ENCODE results near the gene GDPD4.

Gene GDPD4

GRCh38 chr11:77299528-77299993 is 1.9 kb downstream of the GDPD4 start:
- in situ Hi-C loops (cut with MboI; ENCODE audit: low sequenced_read_pairs), result no loop called here

DNA sequence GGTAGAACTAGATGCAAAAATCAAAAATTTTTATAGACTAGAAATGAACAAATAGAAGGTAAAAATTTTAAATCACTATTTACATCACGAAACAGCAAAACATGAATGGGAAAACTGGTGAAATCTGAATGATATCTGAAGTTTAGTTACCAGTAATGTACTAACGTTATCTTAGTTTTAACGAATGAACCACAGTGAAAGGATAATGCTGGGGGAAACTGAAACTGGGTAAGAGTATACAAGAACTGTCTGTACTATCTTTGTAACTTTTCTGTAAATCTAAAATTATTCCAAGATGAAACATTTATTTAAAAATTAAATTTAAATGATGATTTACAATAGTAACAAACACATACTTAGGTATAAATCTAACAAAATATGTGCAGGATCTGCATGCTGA is 7.4 kb downstream of the GDPD4 start:
- in situ Hi-C loops (cut with MboI; ENCODE audit: low sequenced_read_pairs), result no loop called here

DNA sequence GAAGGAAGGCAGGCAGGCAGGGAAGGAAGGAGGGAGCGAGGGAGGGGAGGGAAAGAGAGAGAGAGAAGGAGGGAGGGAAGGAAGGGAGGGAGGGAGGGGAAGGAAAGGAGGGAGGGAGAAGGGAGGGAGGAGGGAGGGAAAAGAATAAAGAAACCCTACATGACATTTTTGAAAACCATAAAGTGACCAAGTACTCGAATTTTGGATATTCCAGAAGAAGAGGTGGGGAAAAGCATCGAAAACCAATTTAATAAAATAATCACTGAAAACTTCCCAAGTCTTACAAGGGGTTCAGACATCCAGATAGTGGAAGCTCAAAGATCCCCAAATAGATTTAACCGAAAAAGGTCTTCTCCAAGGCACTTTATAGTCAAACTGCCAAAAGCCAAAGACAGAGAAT is 11.7 kb downstream of the GDPD4 start:
- in situ Hi-C loops (cut with MboI; ENCODE audit: low sequenced_read_pairs), result no loop called here

- in situ Hi-C loops (cut with MboI; ENCODE audit: low sequenced_read_pairs), result no loop called here
Measured at GRCh38 chr11:77287615-77288273, 13.7 kb downstream of the GDPD4 start.

- in situ Hi-C loops (cut with MboI; ENCODE audit: low sequenced_read_pairs), result no loop called here
Measured at GRCh38 chr11:77287136-77287535, 14.3 kb downstream of the GDPD4 start.

DNA sequence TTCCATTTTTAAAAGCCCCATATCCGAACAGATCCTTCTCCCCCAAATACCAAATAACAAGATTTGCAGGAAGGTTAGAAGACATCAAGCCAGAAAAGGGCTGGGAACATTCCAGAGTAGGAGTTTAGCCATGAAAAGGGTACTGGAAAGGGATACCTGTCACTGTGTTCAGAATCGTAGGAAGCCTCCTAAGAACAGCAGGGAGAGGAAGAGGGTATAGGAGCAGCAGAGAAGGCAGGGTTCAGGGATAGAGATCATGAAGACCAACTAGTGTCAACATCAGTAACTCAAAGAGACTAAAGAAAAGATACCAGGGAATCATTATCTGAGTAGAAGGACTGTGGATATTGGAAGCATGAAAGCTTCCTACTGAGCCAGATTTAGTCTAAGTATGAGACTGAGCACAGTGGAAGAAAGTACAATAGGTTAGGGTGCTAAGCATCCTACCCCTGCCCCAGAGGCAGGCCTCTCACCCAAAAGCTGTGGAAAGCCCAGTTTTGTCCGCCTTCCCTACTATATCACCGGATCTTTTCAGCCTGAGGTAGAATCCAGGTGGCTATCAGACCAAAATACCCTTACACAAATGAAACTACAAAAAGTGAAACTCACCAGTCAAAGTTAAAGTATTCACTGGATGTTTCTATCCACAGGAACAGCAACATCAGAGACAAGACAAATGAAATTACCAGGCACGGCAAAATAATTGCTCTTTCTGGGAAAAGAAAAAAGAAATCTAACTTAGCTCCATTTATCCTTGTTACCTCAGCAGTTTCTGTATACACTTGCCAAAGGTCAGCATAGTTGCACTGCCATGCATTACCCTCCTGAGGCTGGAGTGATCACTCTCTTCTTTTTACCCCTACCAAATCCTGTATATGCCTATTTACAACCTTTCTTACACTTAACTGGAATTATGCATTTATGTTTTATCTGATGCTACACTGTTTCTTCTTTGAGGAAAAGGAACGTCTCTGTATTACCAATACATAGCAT is 16.7 kb downstream of the GDPD4 start:
- in situ Hi-C loops (cut with MboI; ENCODE audit: low sequenced_read_pairs), result no loop called here

GRCh38 chr11:77283101-77283500 is 18.4 kb downstream of the GDPD4 start:
- in situ Hi-C loops (cut with MboI; ENCODE audit: low sequenced_read_pairs), result no loop called here

GRCh38 chr11:77278595-77279506 is 22.6 kb downstream of the GDPD4 start:
- in situ Hi-C loops (cut with MboI; ENCODE audit: low sequenced_read_pairs), result no loop called here

GRCh38 chr11:77276271-77276670 is 25.2 kb downstream of the GDPD4 start:
- in situ Hi-C loops (cut with MboI; ENCODE audit: low sequenced_read_pairs), result no loop called here

DNA sequence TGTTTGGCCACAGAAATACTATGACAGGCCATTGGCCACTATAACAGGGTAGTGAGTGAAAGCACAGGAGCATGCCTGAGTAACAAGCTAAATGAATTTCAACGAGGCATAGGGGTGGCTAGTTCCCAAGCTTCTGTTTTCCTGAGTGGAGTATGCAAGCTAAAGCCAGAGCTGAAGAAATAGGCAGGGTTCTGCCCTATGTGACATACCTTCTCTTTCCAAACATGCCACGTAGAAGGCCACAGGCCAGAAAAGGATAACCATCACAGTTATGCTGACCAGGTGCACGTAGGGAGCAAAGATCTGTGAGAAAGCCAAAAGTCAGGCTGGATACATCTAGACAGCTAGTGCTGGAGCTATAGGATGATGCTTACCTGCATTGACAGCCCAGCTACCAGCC is 30.6 kb downstream of the GDPD4 start:
- in situ Hi-C loops (cut with MboI; ENCODE audit: low sequenced_read_pairs), result no loop called here

DNA sequence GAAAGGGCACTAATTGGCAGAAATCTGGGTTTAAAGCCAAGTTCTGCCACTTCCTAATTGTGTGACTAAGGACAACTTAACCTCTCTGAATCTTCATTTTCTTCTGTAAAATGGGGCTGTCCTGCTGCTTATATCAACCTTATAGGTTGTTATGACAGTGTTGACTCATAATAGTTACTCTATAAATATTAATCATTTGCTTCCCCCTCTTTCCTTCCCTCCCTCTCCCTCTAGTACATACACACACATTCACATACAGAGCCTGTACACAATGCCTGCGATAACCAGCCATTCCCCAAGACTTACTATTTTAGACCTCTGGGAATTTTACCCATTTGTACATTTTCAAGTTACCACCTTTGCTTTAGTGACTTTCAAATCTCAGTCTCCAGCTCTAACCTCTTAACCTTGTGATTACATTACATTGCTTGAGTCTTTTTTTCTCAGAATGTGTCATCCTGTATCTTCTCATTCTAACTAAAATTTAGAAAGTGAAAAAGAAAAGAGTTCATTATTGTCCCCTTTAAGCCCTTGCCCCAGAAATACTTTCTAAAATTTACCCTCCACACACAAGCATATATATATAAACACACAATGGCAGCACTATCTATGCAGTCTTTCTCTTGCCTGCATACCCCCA is 31.9 kb downstream of the GDPD4 start:
- in situ Hi-C loops (cut with MboI; ENCODE audit: low sequenced_read_pairs), result no loop called here

- in situ Hi-C loops (cut with MboI; ENCODE audit: low sequenced_read_pairs), result no loop called here
Measured at GRCh38 chr11:77267962-77268361, 33.5 kb downstream of the GDPD4 start.

DNA sequence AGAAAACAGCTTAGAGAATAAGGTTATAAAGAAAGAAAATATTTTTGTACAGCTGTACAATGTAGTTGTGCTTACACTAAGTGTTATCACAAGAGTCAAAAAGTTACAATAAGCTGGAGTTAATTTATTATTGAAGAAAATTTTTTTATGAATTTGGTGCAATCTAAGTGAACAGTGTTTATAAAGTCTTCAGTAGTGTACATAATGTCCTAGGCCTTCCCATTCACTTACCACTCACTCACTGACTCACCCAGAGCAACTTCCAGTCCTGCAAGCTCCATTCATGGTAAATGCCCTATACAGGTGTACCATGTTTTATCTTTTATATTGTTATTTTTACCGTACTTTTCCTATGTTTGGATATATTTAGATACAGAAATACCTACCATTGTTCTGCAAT is 34.7 kb downstream of the GDPD4 start:
- in situ Hi-C loops (cut with MboI; ENCODE audit: low sequenced_read_pairs), result no loop called here

- in situ Hi-C loops (cut with MboI; ENCODE audit: low sequenced_read_pairs), result no loop called here
Measured at GRCh38 chr11:77262803-77263202, 38.7 kb downstream of the GDPD4 start.

DNA sequence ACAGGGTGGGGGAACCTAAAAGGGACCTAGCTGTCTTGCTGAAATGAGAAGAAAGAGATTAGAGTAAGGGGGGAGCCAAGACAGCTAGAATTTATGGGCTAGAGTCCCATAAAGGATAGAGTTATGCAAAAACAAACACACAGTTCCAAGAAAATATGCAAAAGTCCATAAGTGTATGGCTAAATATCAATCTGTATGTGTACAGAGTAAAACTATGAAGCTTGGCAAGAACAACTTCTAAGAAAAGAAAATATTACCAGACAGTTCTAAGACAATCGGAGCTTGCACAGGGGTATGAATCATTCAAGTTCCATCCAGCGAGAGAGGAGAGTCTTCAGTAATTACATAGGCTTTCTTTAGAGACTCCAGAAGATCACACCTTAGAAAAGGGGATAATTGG is 41.8 kb downstream of the GDPD4 start:
- in situ Hi-C loops (cut with MboI; ENCODE audit: low sequenced_read_pairs), result no loop called here

DNA sequence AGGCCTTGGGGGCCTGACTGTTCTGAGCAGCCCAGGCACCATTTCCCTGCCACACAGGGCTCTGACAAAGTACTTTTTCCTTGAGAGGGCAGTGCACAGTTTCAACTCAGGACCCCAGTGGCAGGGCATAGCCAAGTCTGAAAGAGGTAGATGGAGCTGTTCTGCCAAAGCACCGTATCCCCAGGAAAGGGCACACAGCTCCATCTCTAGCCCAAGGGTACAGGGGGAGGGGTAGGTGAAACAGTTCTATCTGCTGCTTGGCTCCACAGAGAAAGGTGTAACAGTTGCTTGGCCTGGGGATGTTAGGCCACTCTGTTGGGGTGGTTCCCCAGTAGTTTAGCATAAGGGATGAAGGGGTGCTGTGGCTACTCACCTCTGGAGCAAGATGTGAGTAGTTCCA is 47.8 kb downstream of the GDPD4 start:
- in situ Hi-C loops (cut with MboI; ENCODE audit: low sequenced_read_pairs), result no loop called here

GRCh38 chr11:77252555-77253270 is 48.8 kb downstream of the GDPD4 start:
- in situ Hi-C loops (cut with MboI; ENCODE audit: low sequenced_read_pairs), result no loop called here

GRCh38 chr11:77250881-77251640 is 50.4 kb downstream of the GDPD4 start:
- in situ Hi-C loops (cut with MboI; ENCODE audit: low sequenced_read_pairs), result no loop called here

DNA sequence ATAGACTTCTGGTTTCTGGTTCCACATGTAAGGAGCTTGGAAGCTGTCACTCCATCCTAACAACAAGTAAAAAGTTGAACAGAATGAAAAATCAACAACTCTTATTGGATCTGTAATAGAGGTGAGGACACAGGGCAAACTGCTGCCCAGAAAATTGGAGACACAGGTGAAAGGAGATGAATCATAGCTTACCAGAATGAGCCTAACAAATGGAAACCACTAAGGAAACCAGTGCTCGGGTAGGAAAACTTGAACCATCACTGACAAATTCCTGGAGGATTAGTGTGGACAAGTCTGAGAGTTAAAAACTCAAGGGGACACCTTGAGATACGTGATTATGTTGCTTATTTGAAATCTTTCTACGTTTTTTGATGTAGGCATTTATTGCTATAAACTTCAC is 52.1 kb downstream of the GDPD4 start:
- in situ Hi-C loops (cut with MboI; ENCODE audit: low sequenced_read_pairs), result no loop called here
